Lower leg skin (tissue), 3 donors: Measurements from ENCODE around the gene PAFAH1B1.

Source experiments
- POLR2A ChIP-seq, 2 donors: fragments of 450-650 bp; IDR thresholded peaks; one replicate each; pipeline ENCODE4 v1.6.1; 2016 to 2017; ENCODE audit warnings: antibody characterized with exemption in 2 of 2, mild to moderate bottlenecking in 1 of 2, moderate library complexity in 1 of 2
- TF ChIP-seq, protein P1 (sequence below), 3 donors: fragments of 450-650 bp; IDR thresholded peaks; one replicate each; pipeline ENCODE4 v1.5.1; 2016; ENCODE audit warnings: antibody characterized with exemption in 3 of 3, mild to moderate bottlenecking in 3 of 3, moderate library complexity in 2 of 3

DNA sequence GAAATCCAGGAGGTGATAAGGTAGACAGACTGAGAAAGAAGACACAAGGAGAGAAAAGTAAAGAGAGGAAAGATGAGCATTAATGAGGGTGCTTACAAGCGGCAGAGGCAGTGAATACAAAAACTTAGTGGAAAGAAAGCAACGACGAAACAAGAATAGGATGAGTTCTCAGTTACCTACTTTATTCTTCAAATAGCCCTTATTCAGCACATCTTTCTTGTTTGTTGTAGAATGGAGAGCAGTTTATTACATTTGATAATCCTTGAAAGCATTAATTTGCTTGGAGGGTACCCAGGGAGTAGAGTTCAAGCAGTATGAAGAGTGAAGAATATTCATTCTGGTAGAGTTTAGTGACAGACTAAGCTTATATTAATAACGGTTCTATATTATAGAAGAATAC, 22.4 kb downstream of the PAFAH1B1 start:
- TF ChIP-seq, protein P1, sequence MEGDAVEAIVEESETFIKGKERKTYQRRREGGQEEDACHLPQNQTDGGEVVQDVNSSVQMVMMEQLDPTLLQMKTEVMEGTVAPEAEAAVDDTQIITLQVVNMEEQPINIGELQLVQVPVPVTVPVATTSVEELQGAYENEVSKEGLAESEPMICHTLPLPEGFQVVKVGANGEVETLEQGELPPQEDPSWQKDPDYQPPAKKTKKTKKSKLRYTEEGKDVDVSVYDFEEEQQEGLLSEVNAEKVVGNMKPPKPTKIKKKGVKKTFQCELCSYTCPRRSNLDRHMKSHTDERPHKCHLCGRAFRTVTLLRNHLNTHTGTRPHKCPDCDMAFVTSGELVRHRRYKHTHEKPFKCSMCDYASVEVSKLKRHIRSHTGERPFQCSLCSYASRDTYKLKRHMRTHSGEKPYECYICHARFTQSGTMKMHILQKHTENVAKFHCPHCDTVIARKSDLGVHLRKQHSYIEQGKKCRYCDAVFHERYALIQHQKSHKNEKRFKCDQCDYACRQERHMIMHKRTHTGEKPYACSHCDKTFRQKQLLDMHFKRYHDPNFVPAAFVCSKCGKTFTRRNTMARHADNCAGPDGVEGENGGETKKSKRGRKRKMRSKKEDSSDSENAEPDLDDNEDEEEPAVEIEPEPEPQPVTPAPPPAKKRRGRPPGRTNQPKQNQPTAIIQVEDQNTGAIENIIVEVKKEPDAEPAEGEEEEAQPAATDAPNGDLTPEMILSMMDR (IDR thresholded peaks at IDR 0.05), result no peak
- no peak for TF ChIP-seq POLR2A (IDR thresholded peaks at IDR 0.05)
